SK-N-SH treated with all-trans-retinoic acid at 6 μM for 48 hours (cell line): ENCODE measurements around the gene TNFRSF8.

Experiments used
- CREB5 ChIP-seq: fragments of 250-450 bp; sonication (Bioruptor Pico); IDR thresholded peaks from 2 replicates; pipeline ENCODE4 v1.5.1; 2020; ENCODE audit warnings: low read depth, mild to moderate bottlenecking, moderate library complexity
- CSDC2 ChIP-seq: fragments of 250-450 bp; sonication (Bioruptor Pico); IDR thresholded peaks from 2 replicates; pipeline ENCODE4 v1.5.0; 2020; ENCODE audit warnings: mild to moderate bottlenecking, moderate library complexity
- ESRRG ChIP-seq: fragments of 250-450 bp; sonication (Bioruptor Pico); IDR thresholded peaks from 2 replicates; pipeline ENCODE4 v1.6.1; 2021; ENCODE audit warnings: mild to moderate bottlenecking
- ISL1 ChIP-seq: fragments of 250-450 bp; sonication (Bioruptor Pico); IDR thresholded peaks from 2 replicates; pipeline ENCODE4 v2.1.2; 2022; ENCODE audit warnings: mild to moderate bottlenecking, moderate library complexity
- PATZ1 ChIP-seq: fragments of 250-450 bp; sonication (Bioruptor Pico); IDR thresholded peaks from 2 replicates; pipeline ENCODE4 v1.8.0; 2020; ENCODE audit warnings: mild to moderate bottlenecking, moderate library complexity, borderline replicate concordance
- PPARA ChIP-seq: fragments of 250-450 bp; sonication (Bioruptor Pico); IDR thresholded peaks from 2 replicates; pipeline ENCODE4 v1.5.0; 2020; ENCODE audit warnings: mild to moderate bottlenecking, borderline replicate concordance
- SNAI2 ChIP-seq: fragments of 250-450 bp; sonication (Bioruptor Pico); IDR thresholded peaks from 2 replicates; pipeline ENCODE4 v1.5.0; 2020; ENCODE audit warnings: mild to moderate bottlenecking, moderate library complexity
- TOX ChIP-seq: fragments of 250-450 bp; sonication (Bioruptor Pico); IDR thresholded peaks from 2 replicates; pipeline ENCODE4 v1.8.0; 2021; ENCODE audit warnings: mild to moderate bottlenecking, moderate library complexity, borderline replicate concordance
- TSHZ2 ChIP-seq: fragments of 250-450 bp; sonication (Bioruptor Pico); IDR thresholded peaks from 2 replicates; pipeline ENCODE4 v1.5.0; 2020; ENCODE audit warnings: mild to moderate bottlenecking, moderate library complexity
- ZFP30 ChIP-seq: fragments of 450-650 bp; formaldehyde crosslinking; IDR thresholded peaks from 2 replicates; pipeline ENCODE4 v1.5.0; 2022; ENCODE audit warnings: mild to moderate bottlenecking, moderate library complexity
- ZNF565 ChIP-seq: fragments of 450-650 bp; formaldehyde crosslinking; conservative IDR thresholded peaks from 2 replicates; pipeline ENCODE4 v1.5.0; 2020; ENCODE audit warnings: low read depth, mild to moderate bottlenecking, moderate library complexity
- ZNF8 ChIP-seq: fragments of 450-650 bp; formaldehyde crosslinking; IDR thresholded peaks from 2 replicates; pipeline ENCODE4 v1.5.0; 2020; ENCODE audit warnings: mild to moderate bottlenecking, moderate library complexity

GRCh38 chr1:12180903-12181302, 117.8 kb downstream of the TNFRSF8 start:
- no peak for TF ChIP-seq CREB5 (CRISPR knock-in tag)
- no peak for TF ChIP-seq SNAI2 (CRISPR knock-in tag)
- no peak for TF ChIP-seq PATZ1 (CRISPR knock-in tag)
- no peak for TF ChIP-seq ESRRG
- TF ChIP-seq ZFP30 (CRISPR knock-in tag), result no peak
- TF ChIP-seq ZNF8, result no peak
- TF ChIP-seq ZNF565 (CRISPR knock-in tag), result no peak
- no peak for TF ChIP-seq CSDC2 (CRISPR knock-in tag)
- no peak for TF ChIP-seq TOX (CRISPR knock-in tag)
- TF ChIP-seq PPARA, result no peak
- TF ChIP-seq ISL1 (CRISPR knock-in tag), result no peak
- TF ChIP-seq TSHZ2, result no peak
